ENCODE measurements around the gene MAST4. TPM values are rescaled to one million over a fixed set of nuclear protein-coding genes. Genes with fewer than 3 reads are reported as not detected.

The MAST4 gene
- total RNA-seq, 4 donors from 2014 or later = 8.2 to 203 (median 35.5) TPM

GRCh38 chr5:66839636-66840185 is 243.5 kb downstream of the MAST4 start:
- H3K9me3 ChIP-seq = no peaks in the 10 kb centered on the region
- no peak overlapping the region for H3K27ac ChIP-seq
- intact Hi-C loops (cut with DNase I; ENCODE audit: low total_unique reads) = no loop called here
- no peaks in the 10 kb centered on the region for H3K4me1 ChIP-seq
- no peak for TF ChIP-seq CTCF (IDR thresholded peaks at IDR 0.05)
- TF ChIP-seq POLR2A (IDR thresholded peaks at IDR 0.05) = no peak
- no peak for DNase-seq
- no peak overlapping the region for H3K4me3 ChIP-seq
- no peaks in the 10 kb centered on the region for H3K27me3 ChIP-seq
- no peaks in the 10 kb centered on the region for H3K36me3 ChIP-seq

GRCh38 chr5:66840511-66841013 is 244.4 kb downstream of the MAST4 start:
- no peaks in the 10 kb centered on the region for H3K27me3 ChIP-seq
- H3K36me3 ChIP-seq = no peaks in the 10 kb centered on the region
- intact Hi-C loops (cut with DNase I; ENCODE audit: low total_unique reads) = no loop called here
- H3K4me3 ChIP-seq = no peak overlapping the region
- H3K27ac ChIP-seq = no peak overlapping the region
- no peaks in the 10 kb centered on the region for H3K9me3 ChIP-seq
- H3K4me1 ChIP-seq = no peaks in the 10 kb centered on the region
- TF ChIP-seq CTCF (IDR thresholded peaks at IDR 0.05) (no peak), POLR2A (IDR thresholded peaks at IDR 0.05) (no peak)
- no peak for DNase-seq

GRCh38 chr5:66841264-66841663 is 245.1 kb downstream of the MAST4 start:
- no peak for DNase-seq

GRCh38 chr5:66842540-66842939 is 246.3 kb downstream of the MAST4 start:
- TF ChIP-seq CTCF (IDR thresholded peaks at IDR 0.05) = no peak
- Histone ChIP-seq H3K9me3 (no peaks in the 10 kb centered on the region), H3K4me3 (no peak overlapping the region), H3K36me3 (no peaks in the 10 kb centered on the region), H3K4me1 (no peaks in the 10 kb centered on the region), H3K27ac (no peak overlapping the region), H3K27me3 (no peaks in the 10 kb centered on the region)
- intact Hi-C loops (cut with DNase I; ENCODE audit: low total_unique reads) = no loop called here
- no peak for DNase-seq

More at GRCh38 chr5:66841264-66841663, 245.1 kb downstream of the MAST4 start:
- intact Hi-C loops (cut with DNase I; ENCODE audit: low total_unique reads) = no loop called here
- TF ChIP-seq CTCF (IDR thresholded peaks at IDR 0.05) (no peak), POLR2A (IDR thresholded peaks at IDR 0.05) (no peak)
- Histone ChIP-seq H3K4me3 (no peak overlapping the region), H3K9me3 (no peaks in the 10 kb centered on the region), H3K27me3 (no peaks in the 10 kb centered on the region), H3K36me3 (no peaks in the 10 kb centered on the region), H3K27ac (no peak overlapping the region), H3K4me1 (no peaks in the 10 kb centered on the region)

- Histone ChIP-seq H3K36me3 (no peaks in the 10 kb centered on the region), H3K27me3 (no peaks in the 10 kb centered on the region), H3K4me1 (no peaks in the 10 kb centered on the region), H3K9me3 (no peaks in the 10 kb centered on the region), H3K27ac (no peak overlapping the region), H3K4me3 (no peak overlapping the region)
- intact Hi-C loops (cut with DNase I; ENCODE audit: low total_unique reads) = no loop called here
- no peak for DNase-seq
- TF ChIP-seq CTCF (IDR thresholded peaks at IDR 0.05) (no peak), POLR2A (IDR thresholded peaks at IDR 0.05) (no peak)
Measured at GRCh38 chr5:66843065-66843464, 246.9 kb downstream of the MAST4 start.

Data from uterus (tissue), 4 donors.